ENCODE data around the gene CLDND2.

CLDND2 gene

GRCh38 chr19:51331193-51331592 lies 37.6 kb downstream of the CLDND2 start:
- DNase-seq (ENCODE audit: low read depth in 2 of 2), result no peak

- DNase-seq (ENCODE audit: low read depth in 2 of 2), result no peak
Measured at GRCh38 chr19:51330366-51330765, 38.4 kb downstream of the CLDND2 start.

- no peak for DNase-seq (ENCODE audit: low read depth in 2 of 2)
Measured at GRCh38 chr19:51329411-51329810, 39.4 kb downstream of the CLDND2 start.

- DNase-seq (ENCODE audit: low read depth in 2 of 2), result peak; percentile 52 to 70
Measured at GRCh38 chr19:51327066-51328001, 41.5 kb downstream of the CLDND2 start.

- DNase-seq (ENCODE audit: low read depth in 2 of 2), result no peak
Measured at GRCh38 chr19:51326216-51327065, 42.4 kb downstream of the CLDND2 start.

GRCh38 chr19:51325161-51325976 lies 43.4 kb downstream of the CLDND2 start:
- no peak for DNase-seq (ENCODE audit: low read depth in 2 of 2)

- no peak for DNase-seq (ENCODE audit: low read depth in 2 of 2)
Measured at GRCh38 chr19:51324167-51324481, 44.7 kb downstream of the CLDND2 start.

- no peak for DNase-seq (ENCODE audit: low read depth in 2 of 2)
Measured at GRCh38 chr19:51323481-51324166, 45.2 kb downstream of the CLDND2 start.

- no peak for DNase-seq (ENCODE audit: low read depth in 2 of 2)
Measured at GRCh38 chr19:51321799-51322198, 47.0 kb downstream of the CLDND2 start.

GRCh38 chr19:51320280-51320657 lies 48.5 kb downstream of the CLDND2 start:
- DNase-seq (ENCODE audit: low read depth in 2 of 2), result no peak

- DNase-seq (ENCODE audit: low read depth in 2 of 2), result no peak
Measured at GRCh38 chr19:51319649-51320279, 49.0 kb downstream of the CLDND2 start.

GRCh38 chr19:51318687-51319648 lies 49.8 kb downstream of the CLDND2 start:
- DNase-seq (ENCODE audit: low read depth in 2 of 2), result no peak

GRCh38 chr19:51317968-51318367 lies 50.8 kb downstream of the CLDND2 start:
- DNase-seq (ENCODE audit: low read depth in 2 of 2), result no peak

GRCh38 chr19:51317376-51317775 lies 51.4 kb downstream of the CLDND2 start:
- DNase-seq (ENCODE audit: low read depth in 2 of 2), result no peak

Data from stimulated activated CD4-positive, alpha-beta T cell treated with anti-CD3 and anti-CD28 coated beads, Interleukin-4, amount 100 ng/mL, for 48 hours (primary cell).